Calu3 (cell line): ENCODE measurements around the gene DDX20. TPM values are rescaled to one million over a fixed set of nuclear protein-coding genes. Genes with fewer than 3 reads are reported as not detected.

Experiments used
- BruUV-seq: library from RNA; stranded (reverse); fragments of 400-500 nt; replicated peaks from 2 replicates; lab custom pipeline; 2021; lab: Mats Ljungman, UMichigan
- CTCF ChIA-PET: fragments of 300-600 bp; sonication (Branson Sonifier 250); formaldehyde crosslinking; loops from one replicate; lab custom pipeline; 2022; ENCODE audit warnings: antibody characterized with exemption; lab: Charles Lee
- DNase-seq: peaks from one replicate; pipeline ENCODE4 v3.0.0; 2022
- H3K27ac Mint-ChIP-seq: one replicate; pipeline ENCODE4 v1.8.0; 2022; ENCODE audit warnings: mixed read lengths; ENCODE audit not compliant: unreplicated experiment
- H3K27me3 Mint-ChIP-seq: one replicate; pipeline ENCODE4 v1.8.0; 2022; ENCODE audit warnings: mixed read lengths; ENCODE audit not compliant: unreplicated experiment
- H3K36me3 Mint-ChIP-seq: one replicate; pipeline ENCODE4 v1.8.0; 2022; ENCODE audit warnings: mild to moderate bottlenecking, moderate library complexity, mixed read lengths; ENCODE audit not compliant: insufficient read depth, unreplicated experiment
- H3K4me1 Mint-ChIP-seq: one replicate; pipeline ENCODE4 v1.8.0; 2022; ENCODE audit warnings: mild to moderate bottlenecking, low read depth, mixed read lengths; ENCODE audit not compliant: unreplicated experiment
- H3K4me3 Mint-ChIP-seq: one replicate; pipeline ENCODE4 v1.8.0; 2022; ENCODE audit warnings: mild to moderate bottlenecking, low read depth, moderate library complexity, mixed read lengths; ENCODE audit not compliant: unreplicated experiment
- H3K9me3 Mint-ChIP-seq: one replicate; pipeline ENCODE4 v1.8.0; 2022; ENCODE audit warnings: low read depth, mixed read lengths; ENCODE audit not compliant: unreplicated experiment
- CTCF ChIP-seq: fragments of 200-600 bp; IDR thresholded peaks from one replicate; pipeline ENCODE4 v1.8.0; 2022; ENCODE audit warnings: antibody characterized with exemption; ENCODE audit not compliant: unreplicated experiment
- intact Hi-C: fragments of 100-400 bp; cut with micrococcal nuclease; formaldehyde crosslinking; loops from one replicate; pipeline ENCODE4 v1.10.0; 2022; ENCODE audit not compliant: unreplicated experiment
- total RNA-seq: library from RNA; stranded (reverse); gene quantifications from 2 replicates; pipeline ENCODE4 v1.2.3, GENCODE V29; 2022

Gene DDX20
- total RNA-seq, 1 experiment from 2014 or later = 8.9 TPM

GRCh38 chr1:111720274-111720976 is 35.3 kb upstream of the DDX20 start:
- H3K9me3 Mint-ChIP-seq = no peaks in the 10 kb centered on the region
- H3K4me1 Mint-ChIP-seq = peaks cover 11% of the 10 kb centered on the region
- no TSS peak for BruUV-seq
- peaks cover 42% of the 10 kb centered on the region for H3K27me3 Mint-ChIP-seq
- H3K27ac Mint-ChIP-seq = no peak overlapping the region
- DNase-seq = no peak
- no peak for TF ChIP-seq CTCF
- CTCF ChIA-PET = no interaction called here
- H3K4me3 Mint-ChIP-seq = no peak overlapping the region
- intact Hi-C loops = no loop called here
- peaks cover 4% of the 10 kb centered on the region for H3K36me3 Mint-ChIP-seq

- H3K9me3 Mint-ChIP-seq = no peaks in the 10 kb centered on the region
- H3K27me3 Mint-ChIP-seq = peaks cover 42% of the 10 kb centered on the region
- H3K36me3 Mint-ChIP-seq = peaks cover 4% of the 10 kb centered on the region
- DNase-seq = no peak
- intact Hi-C loops = no loop called here
- no peak overlapping the region for H3K27ac Mint-ChIP-seq
- CTCF ChIA-PET = no interaction called here
- no TSS peak for BruUV-seq
- TF ChIP-seq CTCF = no peak
- H3K4me1 Mint-ChIP-seq = peaks cover 11% of the 10 kb centered on the region
- H3K4me3 Mint-ChIP-seq = no peak overlapping the region
Observed at GRCh38 chr1:111720977-111721786, 34.5 kb upstream of the DDX20 start.

DNA sequence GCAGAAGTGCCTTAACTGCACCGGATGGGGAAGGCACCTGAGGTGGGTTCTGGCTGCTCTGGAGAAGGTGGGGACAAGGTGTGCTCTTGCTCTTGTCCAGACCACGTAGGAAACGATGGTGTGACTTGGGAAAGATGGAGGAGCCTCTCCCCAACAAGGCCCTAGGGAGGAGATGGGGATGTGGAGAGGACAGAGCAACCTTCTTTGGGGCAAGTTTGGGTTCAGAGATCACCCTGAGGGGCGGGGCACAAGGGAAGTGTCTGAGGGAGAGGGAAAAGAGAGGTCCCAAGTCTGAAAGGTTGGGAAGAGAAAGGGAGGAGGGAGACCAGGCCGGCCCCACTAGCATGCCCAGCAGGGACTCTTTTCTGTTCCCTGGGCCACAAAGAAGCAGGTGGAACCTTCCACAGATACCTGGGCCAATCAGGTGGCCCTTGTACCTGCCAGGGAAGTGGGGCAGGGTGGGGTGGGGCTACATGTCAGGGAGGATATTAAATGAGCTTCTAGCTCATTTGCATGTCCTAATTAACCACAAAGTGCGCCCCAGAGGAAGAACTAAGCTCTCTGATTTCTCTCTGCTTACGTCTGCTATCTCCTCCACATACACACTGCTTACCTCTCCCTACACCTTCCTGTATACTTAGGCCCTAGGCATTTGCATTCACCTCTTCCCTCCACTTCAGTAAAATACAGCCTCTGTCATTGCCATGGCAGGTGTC is 32.5 kb upstream of the DDX20 start:
- peaks cover 42% of the 10 kb centered on the region for H3K27me3 Mint-ChIP-seq
- no TSS peak for BruUV-seq
- intact Hi-C loops = no loop called here
- no peak for TF ChIP-seq CTCF
- peaks cover 11% of the 10 kb centered on the region for H3K4me1 Mint-ChIP-seq
- no peak overlapping the region for H3K27ac Mint-ChIP-seq
- H3K36me3 Mint-ChIP-seq = no peaks in the 10 kb centered on the region
- DNase-seq = no peak
- H3K9me3 Mint-ChIP-seq = no peaks in the 10 kb centered on the region
- H3K4me3 Mint-ChIP-seq = no peak overlapping the region
- CTCF ChIA-PET = no interaction called here

DNA sequence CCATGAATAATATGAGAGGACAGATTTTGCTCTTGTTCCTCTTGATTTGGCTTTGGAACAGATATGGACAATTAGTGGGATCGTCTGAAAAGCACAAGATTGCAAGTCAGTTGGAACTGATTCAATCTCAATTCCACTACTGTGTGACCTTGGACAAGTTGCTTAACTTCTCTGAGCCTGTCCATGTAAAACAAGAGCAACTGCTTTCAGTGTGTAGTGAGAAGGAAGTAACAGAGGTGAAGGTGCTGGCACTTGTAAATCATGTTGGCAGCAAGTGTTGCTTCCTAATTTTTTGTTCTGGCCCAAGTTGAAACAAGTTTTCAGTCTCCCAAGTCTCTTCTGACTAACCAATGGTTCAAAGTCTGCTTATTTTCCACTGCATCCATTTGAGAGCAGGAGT is 31.8 kb upstream of the DDX20 start:
- intact Hi-C loops = no loop called here
- H3K9me3 Mint-ChIP-seq = no peaks in the 10 kb centered on the region
- H3K27ac Mint-ChIP-seq = no peak overlapping the region
- CTCF ChIA-PET = no interaction called here
- DNase-seq = no peak
- no peaks in the 10 kb centered on the region for H3K36me3 Mint-ChIP-seq
- H3K27me3 Mint-ChIP-seq = peaks cover 42% of the 10 kb centered on the region
- H3K4me3 Mint-ChIP-seq = no peak overlapping the region
- TF ChIP-seq CTCF = no peak
- peaks cover 11% of the 10 kb centered on the region for H3K4me1 Mint-ChIP-seq
- BruUV-seq = no TSS peak
